Measurements from ENCODE around the gene FNIP2.
"Not testable (repeated sequence)": the region's sequence is repeated elsewhere in the genome, so short reads cannot be mapped to it uniquely, and the experiment has no call there.

Gene FNIP2

GRCh38 chr4:158915683-158916241 is 146.9 kb downstream of the FNIP2 start:
- ChIA-PET POLR2A (no interaction called here), CTCF (interaction anchor here (1.2 to 1.9 kb wide), 6 partner anchors 8 to 287 kb away, joined by 3 to 6 read pairs (median 4); no protein-coding TSS in a partner anchor)
- no peak for DNase-seq (ENCODE audit: extremely low spot score)
- TF ChIP-seq CTCF (IDR thresholded peaks at IDR 0.05; ENCODE audit: control extremely low read depth, extremely low read depth, low read depth, missing control alignments) = no peak

GRCh38 chr4:158920452-158920996 is 151.7 kb downstream of the FNIP2 start:
- DNase-seq (ENCODE audit: extremely low spot score); CTCF ChIA-PET; POLR2A ChIA-PET: not testable (repeated sequence)

GRCh38 chr4:158927774-158928173 is 158.9 kb downstream of the FNIP2 start:
- CTCF ChIA-PET; POLR2A ChIA-PET; DNase-seq (ENCODE audit: extremely low spot score): not testable (repeated sequence)

GRCh38 chr4:158929939-158930638 is 161.3 kb downstream of the FNIP2 start:
- no peak for TF ChIP-seq CTCF (IDR thresholded peaks at IDR 0.05; ENCODE audit: control extremely low read depth, extremely low read depth, low read depth, missing control alignments)
- POLR2A ChIA-PET = no interaction called here
- CTCF ChIA-PET = interaction anchor here (0.7 to 1.8 kb wide), 3 partner anchors 13 to 78 kb away, joined by 3 to 4 read pairs (median 4); no protein-coding TSS in a partner anchor
- DNase-seq (ENCODE audit: extremely low spot score) = no peak

GRCh38 chr4:158930639-158930972 is 161.8 kb downstream of the FNIP2 start:
- TF ChIP-seq CTCF (IDR thresholded peaks at IDR 0.05; ENCODE audit: control extremely low read depth, extremely low read depth, low read depth, missing control alignments) = no peak
- DNase-seq (ENCODE audit: extremely low spot score) = no peak
- POLR2A ChIA-PET = no interaction called here
- CTCF ChIA-PET = interaction anchor here (1.2 to 1.8 kb wide), 2 partner anchors 13 to 20 kb away, joined by 4 read pairs; no protein-coding TSS in a partner anchor

GRCh38 chr4:158933236-158933635 is 164.4 kb downstream of the FNIP2 start:
- ChIA-PET CTCF (interaction anchor here (1.8 kb wide), 1 partner anchor 9 kb away, joined by 5 read pairs; no protein-coding TSS in a partner anchor), POLR2A (no interaction called here)
- no peak for TF ChIP-seq CTCF (IDR thresholded peaks at IDR 0.05; ENCODE audit: control extremely low read depth, extremely low read depth, low read depth, missing control alignments)
- DNase-seq (ENCODE audit: extremely low spot score) = no peak

- ChIA-PET POLR2A (no interaction called here), CTCF (interaction anchor here (0.8 to 1.1 kb wide), 2 partner anchors 9 to 20 kb away, joined by 3 to 4 read pairs; no protein-coding TSS in a partner anchor)
- no peak for TF ChIP-seq CTCF (IDR thresholded peaks at IDR 0.05; ENCODE audit: control extremely low read depth, extremely low read depth, low read depth, missing control alignments)
- no peak for DNase-seq (ENCODE audit: extremely low spot score)
Observed at GRCh38 chr4:158934996-158935669, 166.3 kb downstream of the FNIP2 start.
